GM19438 (cell line): ENCODE results near the gene ZCCHC10.
"Not testable (repeated sequence)": the region's sequence is repeated elsewhere in the genome, so short reads cannot be mapped to it uniquely, and the experiment has no call there.

Experiments
- ATAC-seq: cut with Tn5 transposase; IDR thresholded peaks from one replicate; pipeline ENCODE4 v1.9.1; 2021; ENCODE audit warnings: low read depth; ENCODE audit not compliant: unreplicated experiment

The ZCCHC10 gene

DNA sequence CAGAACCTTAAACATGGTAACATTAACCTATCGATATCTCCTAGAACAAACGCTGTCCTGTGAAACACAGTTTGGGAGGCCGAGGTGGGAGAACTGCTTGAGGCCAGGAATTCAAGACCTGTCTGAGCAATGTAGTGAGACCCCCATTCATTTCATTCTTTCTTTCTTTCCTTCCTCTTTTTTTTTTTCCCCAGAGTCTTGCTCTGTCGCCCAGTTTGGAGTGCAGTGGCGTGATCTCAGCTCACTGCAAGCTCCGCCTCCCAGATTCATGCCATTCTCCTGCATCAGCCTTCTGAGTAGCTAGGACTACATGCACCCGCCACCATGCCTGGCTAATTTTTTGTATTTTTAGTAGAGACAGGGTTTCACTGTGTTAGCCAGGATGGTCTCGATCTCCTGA, 20.2 kb upstream of the ZCCHC10 start:
- ATAC-seq = not testable (repeated sequence)

DNA sequence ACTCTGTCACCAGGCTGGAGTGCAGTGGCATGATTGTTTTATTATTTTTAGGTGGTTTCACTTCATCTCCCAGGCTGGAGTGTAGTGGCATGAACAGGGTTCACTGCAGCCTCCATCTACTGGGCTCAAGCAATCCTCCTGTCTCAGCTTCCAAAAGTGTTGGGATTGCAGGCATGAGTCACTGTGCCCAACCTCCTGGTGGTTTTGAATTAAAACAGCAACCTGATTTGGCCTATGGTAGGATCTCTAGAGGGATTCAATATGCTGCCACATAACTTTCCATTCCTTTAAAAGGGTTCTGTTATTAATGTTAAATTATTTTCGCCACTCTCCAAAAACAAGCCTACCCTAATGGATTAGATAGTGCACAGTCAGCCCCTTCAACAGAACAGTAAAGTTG, 15.6 kb upstream of the ZCCHC10 start:
- no peak for ATAC-seq

- ATAC-seq = no peak
These were observed 14.9 kb upstream of the ZCCHC10 start for GRCh38 chr5:133041157-133041784.

- ATAC-seq = not testable (repeated sequence)
These were observed 10.3 kb upstream of the ZCCHC10 start for GRCh38 chr5:133036677-133037076.

- no peak for ATAC-seq
These were observed 8.9 kb upstream of the ZCCHC10 start for GRCh38 chr5:133035224-133035623.

DNA sequence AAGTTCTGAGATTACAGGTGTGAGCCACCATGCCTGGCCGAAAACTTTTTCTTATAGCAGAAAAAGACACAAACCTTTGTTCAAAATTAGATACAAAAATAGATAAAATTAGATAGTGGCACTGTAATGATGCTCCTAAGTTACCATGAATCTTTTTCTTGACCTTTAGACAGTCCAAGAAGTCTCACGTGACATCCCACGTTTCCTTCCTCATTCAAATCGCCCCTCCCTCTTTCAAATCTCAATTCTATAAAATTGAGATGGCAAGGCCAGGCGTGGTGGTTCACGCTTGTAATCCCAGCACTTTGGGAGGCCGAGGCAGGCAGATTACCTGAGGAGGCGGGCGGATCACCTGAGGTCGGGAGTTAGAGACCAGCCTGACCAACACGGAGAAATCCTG, 7.7 kb upstream of the ZCCHC10 start:
- ATAC-seq = no peak

DNA sequence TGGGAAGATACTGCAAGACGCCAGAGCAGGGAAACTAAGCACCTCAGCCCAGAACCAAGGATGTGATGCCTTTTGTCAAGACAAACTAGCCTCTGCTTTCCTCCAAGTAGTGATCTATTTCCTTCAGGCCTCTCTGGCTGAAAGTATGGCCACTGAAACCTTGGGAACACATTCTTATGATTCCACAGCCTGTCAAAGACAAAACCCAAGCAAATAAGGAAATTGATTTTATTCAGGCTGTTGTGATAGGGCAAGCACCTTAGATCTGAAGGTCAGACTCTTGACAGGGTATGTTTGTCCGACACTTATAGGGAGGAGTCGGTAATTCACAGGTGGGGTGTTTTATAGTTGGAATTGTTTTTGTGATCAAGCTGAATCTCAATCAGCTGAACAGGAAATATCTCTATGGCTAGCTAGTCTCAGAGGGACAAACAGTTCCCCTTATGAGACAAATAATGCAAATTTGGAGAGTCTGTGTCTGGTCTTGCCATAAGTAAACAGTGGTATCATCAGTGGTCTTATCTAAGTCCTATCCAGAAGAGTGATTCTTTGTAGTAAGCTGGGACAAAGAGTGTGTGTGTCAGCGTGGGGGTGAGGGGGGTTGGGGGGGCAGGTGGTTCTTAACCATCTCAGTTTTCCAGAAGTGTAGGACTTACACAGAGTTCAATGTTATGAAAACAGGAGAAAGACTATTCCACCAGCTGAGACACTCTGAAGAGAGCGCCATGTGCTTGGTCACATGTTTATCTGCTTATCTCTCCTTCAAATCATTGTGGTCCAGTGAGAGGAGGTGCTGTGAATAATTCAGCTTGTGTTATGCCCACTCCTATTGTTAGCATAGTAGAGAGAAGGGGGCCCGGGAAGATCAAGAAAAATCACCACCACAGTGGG, 6.7 kb upstream of the ZCCHC10 start:
- no peak for ATAC-seq

DNA sequence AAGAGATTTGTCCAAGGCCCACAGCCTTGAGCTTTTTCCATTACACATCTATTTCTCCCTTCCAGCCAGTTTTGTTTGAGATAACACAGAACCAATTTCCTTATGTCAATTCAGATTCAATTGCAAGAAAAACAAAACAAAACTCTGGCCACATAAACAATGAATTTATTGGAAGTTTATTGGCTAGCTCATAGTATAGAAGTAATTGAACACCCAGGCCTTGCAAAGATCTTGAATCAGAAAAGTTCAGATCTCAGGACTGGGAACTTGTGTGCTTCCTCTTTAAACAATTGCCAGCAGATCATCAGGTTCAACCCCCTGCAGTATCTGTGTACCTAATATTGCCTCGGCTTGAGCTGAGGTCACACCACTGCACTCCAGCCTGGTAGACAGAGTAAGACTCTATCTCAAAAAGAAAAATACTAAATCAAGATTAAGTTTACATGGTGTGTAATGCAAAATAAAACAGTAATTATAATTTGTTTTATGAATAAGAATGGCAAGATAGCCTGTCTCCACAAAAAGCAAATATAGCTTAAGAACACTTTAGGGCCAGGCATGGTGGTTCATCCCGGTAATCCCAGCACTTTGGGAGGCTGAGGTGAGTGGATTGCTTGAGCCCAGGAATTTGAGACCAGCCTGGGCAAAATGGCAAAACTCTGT, 4.1 kb upstream of the ZCCHC10 start:
- no peak for ATAC-seq

GRCh38 chr5:133029416-133029815, 3.1 kb upstream of the ZCCHC10 start:
- ATAC-seq = no peak

DNA sequence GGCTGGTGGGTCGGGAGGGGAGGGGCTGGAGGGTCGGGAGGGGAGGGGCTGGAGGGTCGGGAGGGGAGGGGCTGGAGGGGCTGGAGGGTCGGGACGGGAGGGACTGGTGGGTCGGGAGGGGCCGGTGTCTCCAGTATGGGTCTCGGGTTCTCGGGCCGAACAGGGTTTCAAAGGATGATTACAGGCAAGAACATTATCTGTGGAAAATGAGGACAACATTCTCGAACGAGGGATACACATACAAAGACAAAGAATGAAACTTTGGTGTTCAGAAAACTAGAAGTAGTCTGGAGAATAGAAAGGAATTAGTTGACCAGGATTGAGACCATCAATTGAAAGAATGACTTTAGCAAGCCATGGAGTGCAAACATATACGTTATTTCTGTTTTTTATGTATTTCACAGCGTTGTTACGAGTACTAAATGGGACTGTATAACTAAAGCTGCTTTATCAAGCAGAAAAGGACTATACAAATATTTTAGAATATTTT, 360 bp upstream of the ZCCHC10 start:
- no peak for ATAC-seq

- not testable (repeated sequence) for ATAC-seq
These were observed 6.9 kb downstream of the ZCCHC10 start for GRCh38 chr5:133019471-133019870.

DNA sequence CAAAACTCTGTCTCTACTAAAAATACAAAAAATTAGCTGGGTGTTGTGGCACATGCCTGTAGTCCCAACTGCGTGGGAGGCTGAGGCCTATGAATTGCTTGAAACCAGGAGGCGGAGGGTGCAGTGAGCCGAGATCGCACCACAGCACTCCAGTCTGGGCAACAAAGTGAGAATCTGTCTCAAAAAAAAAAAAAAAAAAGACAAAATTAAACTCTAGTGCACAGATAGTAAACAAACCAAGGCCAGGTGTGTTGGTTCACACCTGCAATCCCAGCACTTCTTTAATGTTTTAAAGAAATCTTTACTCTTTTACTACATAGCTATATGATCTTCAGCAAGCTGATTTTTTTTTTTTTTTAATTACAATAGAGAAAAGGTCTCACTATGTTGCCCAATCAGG, 8.4 kb downstream of the ZCCHC10 start:
- no peak for ATAC-seq

GRCh38 chr5:133015466-133015865, 10.9 kb downstream of the ZCCHC10 start:
- ATAC-seq = no peak

DNA sequence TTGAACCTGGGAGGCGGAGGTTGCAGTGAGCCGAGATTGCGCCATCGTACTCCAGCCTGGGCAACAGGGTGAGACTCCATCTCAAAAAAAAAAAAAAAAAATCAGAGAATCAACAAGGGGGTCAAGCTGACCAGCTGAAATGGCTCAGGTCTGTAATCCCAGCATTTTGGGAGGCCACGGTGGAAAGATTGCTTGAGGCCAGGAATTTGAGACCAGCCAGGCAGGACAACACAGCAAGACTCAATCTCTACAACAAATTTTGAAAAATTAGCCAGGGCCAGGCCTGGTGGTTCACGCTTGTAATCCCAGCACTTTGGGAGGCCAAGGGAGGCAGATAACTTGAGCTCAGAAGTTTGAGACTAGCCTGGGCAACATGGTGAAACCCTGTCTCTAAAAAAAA, 17.9 kb downstream of the ZCCHC10 start:
- ATAC-seq = not testable (repeated sequence)

DNA sequence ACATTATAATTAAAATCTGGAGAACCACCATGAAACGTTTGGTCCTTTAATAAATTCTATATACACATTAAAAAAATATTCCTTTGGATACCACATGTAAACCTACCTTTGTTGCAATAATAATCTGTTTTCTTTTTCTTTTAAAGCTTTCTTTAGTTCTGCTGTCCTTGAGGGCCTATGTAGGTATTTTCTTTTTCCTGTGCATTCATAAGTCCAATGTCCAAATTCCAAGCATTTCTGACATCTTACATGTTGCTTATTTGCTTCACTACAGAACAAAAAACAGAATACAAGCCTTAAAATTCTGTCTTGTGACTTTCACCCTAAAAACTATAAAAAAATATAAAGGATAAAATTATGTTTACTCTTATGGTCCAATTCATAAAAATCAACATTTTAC, 19.7 kb downstream of the ZCCHC10 start:
- ATAC-seq = no peak

DNA sequence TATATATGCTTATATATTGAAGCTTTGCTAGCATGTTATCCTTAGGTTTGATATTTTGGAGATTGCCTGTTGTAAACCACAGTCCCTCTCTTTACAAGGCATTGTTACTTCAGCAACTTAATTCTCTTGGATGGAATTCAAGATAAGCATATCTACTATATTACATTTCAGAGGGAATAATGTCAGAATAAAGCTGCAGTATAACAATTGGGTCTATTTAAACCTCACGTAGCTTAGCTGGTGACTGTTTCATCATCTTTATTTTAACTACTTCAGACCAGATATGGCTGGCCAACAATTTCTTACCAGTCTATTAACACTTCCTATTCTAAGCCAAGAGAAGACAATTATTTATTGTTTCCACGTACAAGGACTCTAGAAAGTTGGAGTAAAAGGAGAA, 27.1 kb downstream of the ZCCHC10 start:
- no peak for ATAC-seq

DNA sequence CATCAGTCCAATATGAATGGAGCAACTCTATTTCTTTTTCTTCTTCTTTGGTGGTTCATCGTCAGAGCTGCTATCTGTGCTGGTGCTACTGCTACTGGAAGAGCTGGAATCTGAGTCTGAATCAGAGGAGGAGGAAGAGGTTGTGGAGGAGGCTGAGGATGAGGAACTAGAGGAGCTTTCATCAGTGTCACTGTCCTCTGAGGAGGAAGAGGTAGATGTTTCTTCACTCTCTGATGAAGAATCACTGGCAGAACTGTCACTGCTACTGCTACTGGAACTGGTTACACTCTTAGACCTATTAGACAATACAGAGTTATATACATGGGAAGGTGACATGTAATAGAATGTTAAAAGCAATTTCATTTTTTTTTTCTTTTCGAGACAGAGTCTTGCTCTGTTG, 27.8 kb downstream of the ZCCHC10 start:
- no peak for ATAC-seq

DNA sequence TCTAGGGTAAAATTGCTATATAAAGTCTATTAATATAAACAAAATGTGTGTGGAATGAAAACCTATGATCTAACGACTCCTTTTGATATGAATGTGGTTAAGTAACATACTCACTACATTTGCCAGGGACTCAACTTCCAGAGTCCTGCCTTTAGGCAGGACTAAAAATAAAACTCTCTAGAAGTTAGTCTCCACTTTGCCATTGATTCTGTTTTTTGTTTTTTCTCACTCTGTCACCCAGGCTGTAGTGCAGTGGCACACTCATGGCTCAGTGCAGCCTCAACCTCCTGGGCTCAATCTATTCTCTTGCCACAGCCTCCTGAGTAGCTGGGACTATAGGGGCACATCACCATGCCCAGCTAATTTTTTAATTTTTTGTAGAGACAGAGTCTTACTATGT, 30.0 kb downstream of the ZCCHC10 start:
- no peak for ATAC-seq

DNA sequence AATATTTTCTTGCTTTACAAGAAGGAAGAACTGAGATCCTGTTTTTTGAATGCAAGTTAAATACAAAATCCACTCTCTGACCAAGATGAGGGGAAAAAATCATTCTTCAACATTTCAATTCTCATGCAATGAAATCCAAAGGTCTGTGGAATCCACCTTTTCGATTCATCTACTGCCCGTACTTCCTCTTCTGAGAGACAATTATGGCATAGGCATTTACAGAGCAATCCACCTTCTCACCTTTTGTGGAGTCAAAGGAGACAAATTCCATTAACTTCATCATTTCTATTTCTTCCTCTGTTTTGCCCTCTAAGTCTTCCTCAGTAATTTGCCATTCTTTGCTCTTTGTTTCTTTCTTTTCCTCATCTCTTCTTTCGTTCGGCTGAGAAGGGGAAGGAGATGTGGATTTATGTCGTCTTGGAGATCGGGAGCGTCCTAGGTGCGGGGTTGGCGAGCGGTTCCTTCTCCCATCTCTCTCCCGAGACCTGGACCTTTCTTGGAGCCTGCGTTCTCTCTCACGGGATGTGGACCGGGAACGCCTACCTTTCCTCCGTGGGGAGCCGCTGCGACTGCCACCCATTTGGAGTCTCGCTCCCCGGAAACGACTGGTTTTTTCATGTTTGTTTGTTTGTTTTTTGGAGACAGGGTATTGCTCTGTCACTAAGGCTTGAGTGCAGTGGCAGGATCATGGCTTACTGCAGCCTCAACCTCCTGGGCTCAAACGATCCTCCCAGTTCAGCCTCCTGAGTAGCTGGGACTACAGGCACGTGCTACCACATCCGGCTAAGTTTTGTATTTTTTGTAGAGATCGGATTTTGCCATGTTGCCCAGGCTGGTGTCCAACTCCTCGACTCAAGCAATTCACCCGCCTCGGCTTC, 38.6 kb downstream of the ZCCHC10 start:
- ATAC-seq = no peak

DNA sequence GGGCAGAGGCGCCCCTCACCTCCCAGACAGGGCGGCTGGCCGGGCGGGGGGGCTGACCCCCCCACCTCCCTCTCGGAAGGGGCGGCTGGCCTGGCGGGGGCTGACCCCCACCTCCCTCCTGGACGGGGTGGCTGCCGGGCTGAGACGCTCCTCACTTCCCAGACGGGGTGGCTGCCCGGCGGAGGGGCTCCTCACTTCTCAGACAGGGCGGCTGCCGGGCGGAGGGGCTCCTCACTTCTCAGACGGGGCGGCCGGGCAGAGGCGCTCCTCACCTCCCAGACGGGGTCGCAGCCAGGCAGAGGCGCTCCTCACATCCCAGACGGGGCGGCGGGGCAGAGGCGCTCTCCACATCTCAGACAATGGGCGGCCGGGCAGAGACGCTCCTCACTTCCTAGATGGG, 43.4 kb downstream of the ZCCHC10 start:
- not testable (repeated sequence) for ATAC-seq
